Stimulated activated CD4-positive, alpha-beta T cell treated with anti-CD3 and anti-CD28 coated beads, Interleukin-2, amount 100 ng/mL, for 48 hours (primary cell): Measurements from ENCODE around the gene GARNL3.

ENCODE experiments used
- DNase-seq, 2 donors: peaks; one replicate each; pipeline ENCODE4 v3.0.0-alpha.2; 2020

The GARNL3 gene

DNA sequence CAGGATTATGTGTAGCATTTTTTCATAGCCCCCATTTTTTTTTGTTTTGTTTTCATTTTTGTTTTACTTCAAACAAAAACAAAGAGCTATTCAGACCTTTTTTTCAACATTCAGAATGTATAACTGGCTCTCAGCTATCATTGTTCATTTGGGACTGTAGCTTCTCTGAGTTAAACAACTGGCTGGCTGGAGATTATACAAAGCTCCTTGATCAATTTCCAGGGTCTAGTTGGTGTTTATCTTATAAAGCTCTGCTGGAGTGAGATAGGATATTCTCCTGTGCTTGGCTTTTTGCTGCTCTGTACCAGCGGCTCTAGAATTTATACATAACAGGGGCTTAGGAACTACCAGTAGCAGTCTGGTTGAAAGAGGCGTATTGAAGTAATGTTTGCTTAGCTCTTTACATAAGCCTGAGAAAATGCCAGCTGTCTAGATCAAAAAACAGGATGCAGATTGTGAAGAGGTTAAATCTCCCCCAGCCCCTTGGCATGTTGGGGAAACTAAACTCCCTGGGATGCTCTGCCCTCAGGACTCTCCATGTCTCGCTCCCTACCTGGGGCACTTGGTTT, 15.2 kb downstream of the GARNL3 start:
- no peak for DNase-seq

DNA sequence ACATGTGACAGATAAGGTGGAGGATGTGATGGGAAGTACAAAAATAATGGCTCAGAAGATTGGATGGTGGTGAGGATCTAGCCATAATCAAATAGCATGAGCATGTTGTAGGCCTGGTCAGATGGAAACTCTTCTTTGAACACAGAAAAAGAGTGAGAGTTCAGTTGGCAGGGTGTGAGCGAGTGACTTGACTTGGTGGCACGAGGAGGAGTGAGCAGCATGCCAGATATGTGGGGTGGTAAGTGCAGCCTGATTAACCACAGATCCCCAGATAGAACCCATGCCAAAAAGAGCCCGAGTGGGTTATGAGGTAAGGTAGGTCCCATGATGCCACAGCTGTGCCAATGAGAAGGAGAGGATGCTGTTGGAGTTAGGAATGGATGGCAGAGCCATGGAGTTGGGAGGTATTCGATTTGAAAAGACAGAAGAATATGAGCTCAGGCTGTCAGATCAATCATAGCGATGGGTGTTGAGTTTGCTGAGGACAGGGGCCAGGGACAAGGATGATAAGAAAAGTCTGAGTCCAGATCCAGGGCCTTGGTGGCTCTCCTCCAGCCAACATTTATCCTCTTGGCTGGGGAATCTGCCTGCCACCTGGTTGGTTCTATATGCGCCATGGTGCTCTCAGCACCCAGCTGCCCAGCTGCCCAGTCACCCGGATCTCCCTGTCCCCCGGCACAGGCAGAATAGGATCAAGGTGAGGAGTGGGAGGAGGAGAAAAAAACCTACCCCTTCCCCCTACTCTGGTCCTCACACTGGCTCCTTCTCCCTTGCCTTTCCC, 16.5 kb downstream of the GARNL3 start:
- no peak for DNase-seq

DNA sequence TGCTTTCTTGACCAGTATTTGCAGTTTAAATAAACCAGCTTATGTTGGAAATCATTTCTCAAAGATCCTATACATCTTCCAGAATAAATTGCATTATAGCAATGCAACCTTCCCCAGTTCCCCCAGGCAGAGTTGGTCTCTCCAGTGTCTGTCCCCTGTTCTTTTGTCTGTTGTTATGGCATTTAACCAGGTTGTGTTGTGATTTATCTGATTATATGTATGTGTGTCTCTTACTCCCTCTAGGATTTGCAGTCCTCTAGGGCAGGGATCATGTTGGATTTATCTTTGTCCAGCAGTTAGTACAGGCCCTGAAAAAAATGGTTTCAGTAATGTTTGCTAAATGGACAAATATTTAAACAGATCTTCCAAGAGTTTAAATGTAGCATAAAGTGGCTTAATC, 17.3 kb downstream of the GARNL3 start:
- no peak for DNase-seq

DNA sequence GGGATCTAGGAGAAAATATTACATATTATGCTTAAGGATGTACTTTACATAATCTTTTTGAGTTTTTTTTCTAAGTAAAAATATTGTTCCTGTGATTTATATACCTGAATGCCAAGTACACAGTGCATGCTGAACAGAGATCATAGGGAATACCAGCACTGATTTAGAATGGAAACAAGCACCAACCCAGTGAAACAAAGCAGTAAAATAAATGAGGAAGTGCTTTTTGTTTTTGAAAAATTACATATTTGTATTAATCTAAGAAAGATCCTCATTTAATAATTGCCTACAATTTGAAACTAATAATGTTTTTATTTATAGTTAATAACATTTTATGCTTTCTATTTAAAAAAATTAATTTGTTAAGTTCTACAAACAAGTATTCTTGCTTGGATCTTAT, 18.0 kb downstream of the GARNL3 start:
- DNase-seq: no peak

DNA sequence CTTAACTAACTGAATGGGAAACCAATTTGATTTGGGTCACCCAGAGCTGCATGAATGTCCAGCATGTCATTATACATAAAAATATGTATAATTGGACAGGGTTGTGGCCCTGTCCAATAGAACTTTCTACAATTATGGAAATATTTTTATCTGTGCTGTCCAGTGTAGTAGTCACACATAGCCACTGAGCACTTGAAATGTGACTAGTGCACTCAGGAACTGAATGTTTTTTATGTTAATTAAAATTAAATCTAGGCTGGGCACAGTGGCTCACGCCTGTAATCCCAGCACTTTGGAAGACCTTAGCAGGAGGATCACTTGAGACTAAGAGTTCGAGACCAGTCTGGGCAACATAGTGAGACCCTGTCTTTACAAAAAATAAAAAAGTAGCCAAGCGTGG, 18.6 kb downstream of the GARNL3 start:
- no peak for DNase-seq

DNA sequence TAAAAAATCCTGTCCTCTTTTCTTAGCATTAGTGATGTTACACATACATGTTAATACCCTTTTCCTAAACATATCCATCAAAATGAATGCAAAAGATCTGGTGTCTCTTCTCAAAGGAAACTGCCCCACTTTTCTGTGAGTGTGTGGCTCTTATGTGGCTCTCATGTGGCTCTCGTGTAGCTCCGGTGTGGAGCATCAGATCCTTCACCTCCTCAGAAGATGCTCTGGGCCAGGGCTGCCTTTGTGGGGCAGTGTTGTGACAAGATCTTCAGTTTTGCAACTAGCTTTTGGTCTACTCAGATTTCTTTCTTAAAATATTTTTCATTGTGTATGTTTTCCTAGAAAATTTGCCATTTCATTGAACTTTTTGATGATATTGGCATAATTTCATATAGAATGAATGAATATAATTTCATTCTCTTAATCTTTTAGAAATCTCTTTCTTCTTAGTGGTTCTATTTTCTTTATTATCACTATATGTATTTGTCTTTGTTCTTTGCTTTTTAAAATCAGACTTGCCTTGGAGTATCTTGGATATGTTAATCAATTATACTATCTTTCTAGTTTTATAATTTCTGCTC, 19.4 kb downstream of the GARNL3 start:
- DNase-seq: no peak

DNA sequence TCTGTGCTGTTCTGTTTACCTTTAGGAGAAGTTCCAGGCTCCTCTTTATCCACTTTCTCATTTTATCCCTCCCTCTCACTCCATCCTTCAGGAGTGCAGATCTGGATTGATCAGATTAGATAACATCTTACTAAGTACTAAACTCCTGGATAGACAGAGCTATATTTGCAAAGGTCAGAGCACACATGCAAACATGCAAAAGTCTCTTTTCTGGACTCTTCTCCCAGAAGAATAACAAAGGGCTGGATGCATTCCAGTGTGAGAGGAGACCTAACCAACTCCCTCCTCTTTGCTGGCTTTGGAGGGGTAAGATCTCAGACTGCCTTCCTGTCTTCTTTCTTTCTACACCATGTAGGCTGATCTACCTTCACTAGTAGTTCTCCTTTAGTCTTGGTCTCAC, 21.4 kb downstream of the GARNL3 start:
- DNase-seq: no peak

DNA sequence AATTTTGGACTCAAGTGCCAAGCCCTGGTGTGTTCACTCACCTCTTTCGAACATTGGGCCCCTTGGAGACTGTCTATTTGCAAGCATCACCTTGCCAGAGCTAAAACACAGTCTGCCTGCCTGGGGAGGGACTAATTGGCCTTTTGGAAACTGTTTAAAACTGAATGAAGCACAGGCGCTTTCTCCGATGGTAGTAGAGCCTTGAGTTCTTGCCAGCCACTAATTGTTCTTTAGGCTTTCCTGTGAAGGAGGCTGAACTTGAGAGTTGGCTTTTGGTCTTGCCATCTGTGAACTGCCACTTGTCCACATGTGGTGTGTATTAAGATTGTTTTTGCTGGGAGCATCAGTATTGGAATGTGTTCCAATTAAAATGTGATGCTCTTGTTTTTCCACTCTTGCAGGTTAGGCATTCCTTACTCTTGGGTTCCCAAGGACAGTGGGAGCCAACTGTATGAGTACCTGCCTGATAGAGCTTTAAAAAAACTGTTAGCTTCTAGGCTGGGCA, 26.0 kb downstream of the GARNL3 start:
- no peak for DNase-seq

DNA sequence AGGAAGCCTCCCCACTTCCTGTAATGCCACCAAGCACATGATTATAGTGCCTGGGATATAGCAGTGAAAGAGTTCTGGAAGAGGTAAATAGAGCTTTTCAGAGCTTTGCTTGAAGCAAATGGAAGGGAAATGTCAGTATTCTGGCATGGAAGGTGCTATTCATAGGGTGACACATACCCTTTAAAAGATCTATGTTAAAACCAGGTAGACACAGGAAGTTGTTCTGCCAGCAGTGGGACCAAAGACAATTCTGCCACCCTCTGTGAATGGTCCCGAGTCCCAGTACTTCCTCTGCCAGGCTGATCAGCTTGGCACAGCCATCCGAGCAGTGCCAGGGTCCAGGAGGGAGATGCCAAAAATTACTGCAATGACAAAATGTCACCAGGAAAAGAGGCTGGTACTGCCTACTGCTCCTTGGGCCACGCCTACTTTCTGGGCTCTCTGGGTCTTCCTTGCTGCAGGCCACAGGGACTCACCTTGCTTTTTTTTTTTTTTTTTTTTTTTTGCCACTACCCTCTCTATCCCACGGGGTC, 26.7 kb downstream of the GARNL3 start:
- no peak for DNase-seq

DNA sequence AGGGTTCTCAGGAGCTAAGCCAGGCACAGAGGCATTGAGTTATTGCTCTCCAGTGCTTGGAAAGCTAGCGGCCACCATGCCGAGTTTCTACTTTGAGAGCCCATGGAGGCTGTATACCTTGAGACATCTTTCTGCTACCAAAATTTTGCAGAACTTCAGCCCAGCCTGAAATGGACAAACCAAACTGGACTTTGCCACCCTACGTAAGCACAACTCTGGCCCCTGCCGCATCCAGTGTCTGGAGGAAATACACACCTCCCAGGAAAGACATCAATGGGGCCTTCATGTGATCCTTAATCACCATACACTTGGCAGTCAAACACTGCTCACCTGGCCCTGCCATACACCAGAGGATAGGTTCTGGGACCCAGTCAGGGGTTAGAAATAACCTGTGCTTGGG, 27.8 kb downstream of the GARNL3 start:
- no peak for DNase-seq

DNA sequence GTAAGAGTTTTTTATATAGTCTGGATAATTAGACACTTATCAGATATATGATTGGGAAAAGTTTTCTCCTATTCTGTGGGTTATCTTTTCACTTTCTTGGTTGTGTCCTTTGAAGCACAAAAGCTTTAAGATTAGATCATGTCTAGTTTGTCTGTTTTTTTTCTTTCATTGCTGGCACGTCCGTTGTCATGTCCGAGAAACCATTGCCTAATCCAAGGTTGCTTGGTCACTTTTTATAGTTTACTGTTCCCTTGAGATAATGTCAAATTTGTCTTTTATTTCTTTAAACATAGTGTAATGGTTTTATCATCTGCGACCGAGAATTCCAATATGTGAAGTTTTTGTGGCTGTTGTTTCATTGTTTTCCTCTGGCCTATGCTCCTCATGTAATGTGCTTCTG, 28.8 kb downstream of the GARNL3 start:
- no peak for DNase-seq

DNA sequence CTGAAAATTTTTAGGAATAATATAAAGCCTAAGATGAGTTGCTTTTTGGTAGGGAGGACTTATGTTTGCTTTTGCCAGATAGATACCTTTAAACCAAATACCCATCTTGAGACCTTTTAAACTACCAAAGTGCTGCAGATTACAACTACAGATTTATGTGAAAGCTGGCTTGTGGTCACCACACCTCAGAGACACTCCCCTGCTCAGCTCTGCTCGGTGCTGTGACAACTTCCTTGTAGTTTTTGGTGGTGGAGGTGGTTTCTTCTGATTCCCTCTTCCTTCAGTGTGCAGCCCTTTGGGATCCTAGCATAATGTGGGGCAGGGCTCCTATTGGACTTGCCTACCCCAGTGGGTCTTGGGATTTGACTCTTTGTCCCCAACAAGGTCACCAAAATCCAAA, 29.2 kb downstream of the GARNL3 start:
- DNase-seq: no peak

DNA sequence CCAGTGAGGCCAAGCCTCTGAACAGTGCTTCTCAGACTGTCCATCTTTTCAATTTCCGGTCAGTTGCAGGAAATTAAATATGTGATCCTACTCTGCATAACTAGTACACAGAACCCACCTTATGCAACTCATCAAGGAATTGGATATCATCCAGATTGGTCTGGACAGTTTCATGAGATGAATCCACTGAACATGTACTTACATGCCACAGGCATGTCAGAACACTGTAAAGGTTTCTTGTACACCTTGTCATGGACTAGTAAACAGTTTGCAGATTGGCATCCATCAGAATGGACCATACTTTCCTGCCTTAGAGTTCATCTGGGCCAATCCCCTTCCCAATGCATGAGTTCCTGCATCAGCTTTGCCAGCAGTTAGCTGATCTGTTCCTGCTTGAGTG, 30.4 kb downstream of the GARNL3 start:
- DNase-seq: no peak

DNA sequence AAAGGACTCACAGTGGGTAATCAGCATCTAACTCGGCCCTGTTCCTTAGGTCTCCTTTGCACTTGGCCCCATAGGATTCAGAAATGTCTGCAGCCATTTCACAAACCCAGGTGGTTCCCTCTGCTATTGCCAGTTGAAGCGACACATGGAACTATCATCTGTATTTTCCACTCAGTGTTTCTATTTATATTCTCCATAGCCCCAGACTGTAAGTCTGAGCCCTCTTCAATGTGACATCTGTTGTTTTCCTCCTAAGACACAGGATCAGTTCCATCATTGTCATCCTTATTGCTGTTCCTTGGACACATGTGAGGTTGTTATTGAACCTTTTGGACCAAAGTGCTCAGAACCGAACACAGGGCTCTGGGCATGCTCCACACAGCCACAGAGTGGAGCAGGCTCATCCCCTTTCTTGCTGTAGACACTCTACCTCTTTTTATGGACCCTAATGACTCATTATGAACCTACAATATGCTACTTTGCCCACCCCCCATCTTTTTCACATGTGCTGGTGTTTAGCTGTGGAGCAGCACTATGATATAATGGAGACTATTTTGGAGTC, 36.4 kb downstream of the GARNL3 start:
- DNase-seq: no peak

DNA sequence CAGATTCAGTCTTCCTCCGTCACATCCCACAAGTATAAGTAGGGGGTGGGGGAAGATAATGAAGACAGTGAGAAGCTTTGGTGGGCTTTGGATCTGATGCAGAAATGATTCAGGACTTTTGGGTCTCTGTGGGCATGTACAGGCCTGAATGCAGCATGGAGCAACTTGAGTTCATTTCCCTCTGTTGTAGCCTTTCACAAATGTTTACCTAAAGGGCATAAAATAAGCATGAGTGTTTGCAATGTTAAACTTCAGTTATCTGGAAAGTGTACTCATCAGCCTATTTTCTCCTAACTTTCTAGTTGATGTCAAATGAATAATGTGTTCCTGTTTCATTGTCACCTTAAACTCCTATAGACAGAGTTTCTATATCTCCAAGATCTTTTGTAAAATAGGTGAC, 39.3 kb downstream of the GARNL3 start:
- DNase-seq: no peak

DNA sequence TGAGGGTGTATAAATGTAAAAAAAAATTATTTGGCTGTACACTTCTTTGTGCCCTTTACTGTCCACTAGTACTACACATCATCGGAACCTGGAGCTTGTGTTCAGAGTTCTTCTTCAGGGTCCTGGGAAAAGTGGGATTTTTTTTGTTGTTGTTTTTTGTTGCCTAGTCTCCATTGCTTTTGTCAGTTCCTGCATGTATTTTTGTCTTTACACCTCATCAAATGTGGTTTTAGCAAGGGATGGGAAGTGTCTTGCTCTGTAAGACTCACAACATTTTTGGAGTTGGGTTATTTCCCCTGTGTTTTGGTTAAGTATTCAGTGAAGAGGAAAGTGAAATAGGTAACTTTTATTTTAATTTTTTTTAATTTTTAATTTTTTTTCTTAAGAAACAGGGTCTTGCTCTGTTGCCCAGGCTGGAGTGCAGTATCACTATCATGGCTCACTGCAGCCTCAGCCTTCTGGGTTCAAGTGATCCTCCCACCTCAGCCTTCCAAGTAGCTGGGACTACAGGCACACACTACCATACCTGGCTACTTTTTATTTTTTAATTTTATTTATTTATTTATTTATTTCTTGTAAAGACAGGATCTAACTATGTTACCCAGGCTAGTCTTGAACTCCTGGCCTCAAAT, 40.7 kb downstream of the GARNL3 start:
- no peak for DNase-seq

DNA sequence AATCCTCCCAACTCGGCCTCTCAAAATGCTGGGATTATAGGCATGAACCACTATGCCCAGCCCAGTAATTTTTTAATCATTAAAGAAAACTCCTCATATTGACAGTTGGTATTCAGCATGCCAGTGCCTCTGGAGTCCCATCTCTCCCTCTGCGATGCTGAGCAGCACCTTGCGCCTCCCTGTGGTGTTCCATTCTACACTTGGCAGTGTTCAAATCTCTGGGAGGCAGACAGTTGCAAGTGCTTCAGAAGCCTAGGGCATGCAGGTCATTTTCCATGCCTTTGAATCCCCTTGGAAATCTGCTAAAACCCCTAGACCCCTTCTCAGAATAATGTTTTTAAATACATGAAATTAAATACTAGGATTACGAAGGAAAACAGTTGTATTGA, 41.3 kb downstream of the GARNL3 start:
- DNase-seq: no peak

DNA sequence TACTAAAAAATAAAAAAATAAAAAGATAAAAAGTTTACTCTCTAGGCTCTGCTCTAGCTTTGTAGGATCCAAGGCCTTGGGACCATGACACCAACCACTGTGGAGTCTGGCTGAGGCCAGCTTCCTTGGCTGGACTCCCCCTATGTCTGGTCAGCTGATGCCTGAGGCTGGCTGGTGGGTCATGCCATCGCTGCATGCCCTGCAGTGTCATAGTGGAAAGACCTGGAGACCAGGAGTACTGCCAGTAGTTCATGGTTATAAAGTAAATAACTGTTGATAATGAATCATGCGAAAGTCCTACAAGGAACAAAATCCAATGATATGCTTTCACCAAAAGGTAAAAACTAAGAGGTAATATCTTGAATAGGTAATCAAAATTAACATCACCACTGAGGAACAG, 43.2 kb downstream of the GARNL3 start:
- no peak for DNase-seq

DNA sequence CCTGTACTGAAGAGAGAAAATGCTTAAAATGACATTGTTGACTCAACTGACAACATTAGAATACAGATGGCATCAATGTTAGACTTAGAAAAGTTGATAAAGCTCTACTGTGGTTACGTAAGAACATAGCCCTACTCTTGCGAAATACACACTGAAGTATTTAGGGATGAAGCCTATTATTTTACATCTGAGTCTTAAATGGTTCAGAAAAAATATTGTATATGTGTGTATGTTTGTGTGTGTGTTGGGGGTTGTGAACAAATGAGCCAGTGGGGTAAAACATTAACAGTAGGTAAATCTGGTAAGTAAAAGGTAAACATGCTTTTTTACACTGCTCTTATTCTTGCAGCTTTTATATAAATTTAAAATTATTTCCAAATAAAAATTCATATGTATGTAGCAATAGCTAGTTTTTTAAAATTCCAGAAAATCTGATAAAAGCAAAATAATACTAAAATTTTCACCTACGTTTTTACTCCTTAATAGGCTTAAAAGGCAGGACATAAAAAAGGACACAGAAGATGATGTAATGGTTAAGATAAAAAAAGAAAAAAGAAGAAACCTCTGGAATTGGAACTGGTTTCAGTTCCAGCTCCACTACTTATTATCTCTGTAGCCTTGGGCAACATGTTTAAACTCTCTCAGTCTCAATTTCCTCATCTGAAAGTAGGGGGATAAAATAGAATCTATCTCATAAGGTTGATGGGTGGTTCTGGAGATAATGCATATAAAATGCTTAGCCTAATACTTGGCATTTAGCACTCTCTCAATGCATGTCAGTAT, 44.3 kb downstream of the GARNL3 start:
- DNase-seq: no peak

DNA sequence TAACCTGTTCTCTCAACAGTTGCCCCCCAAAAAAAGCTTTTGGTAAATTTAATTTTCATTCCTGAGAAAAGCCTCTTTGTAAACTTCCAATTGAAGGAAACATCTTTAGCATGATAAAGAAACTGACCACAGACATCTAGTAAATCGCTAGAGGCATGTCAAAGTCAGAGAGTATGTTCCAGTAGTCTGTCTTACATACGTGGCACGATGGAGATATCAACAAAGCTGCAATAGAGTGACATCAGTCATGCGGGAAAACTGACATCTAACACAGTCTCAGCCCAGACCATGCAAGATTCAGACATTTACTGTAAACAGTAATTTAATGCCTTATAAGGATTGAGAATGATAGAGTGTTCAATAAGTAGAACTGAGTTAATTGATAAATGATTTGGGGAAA, 45.1 kb downstream of the GARNL3 start:
- DNase-seq: no peak

DNA sequence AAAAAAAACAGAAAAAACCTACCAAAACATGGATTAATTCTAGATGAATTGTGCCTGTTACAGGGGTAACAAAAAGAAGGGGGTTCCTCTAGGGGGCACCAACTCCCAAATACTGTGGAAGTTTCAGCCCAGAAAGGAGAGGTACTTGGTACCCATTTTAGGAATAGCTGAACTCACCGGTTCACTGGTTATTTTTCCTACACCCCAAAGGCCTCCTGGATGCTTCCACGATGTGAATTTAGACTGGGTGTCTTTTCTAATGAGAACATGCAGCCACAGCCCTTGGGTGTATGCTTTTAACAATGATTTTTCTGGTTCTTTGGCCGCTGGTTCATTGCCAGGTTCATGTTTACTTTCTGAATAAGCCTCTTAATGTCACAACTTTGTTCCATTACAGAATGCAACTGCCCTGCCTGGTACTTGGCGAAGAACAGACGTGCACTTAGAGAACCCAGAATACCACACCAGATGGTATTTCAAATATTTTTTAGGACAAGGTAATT, 46.7 kb downstream of the GARNL3 start:
- DNase-seq: peak; percentile 5 to 26

DNA sequence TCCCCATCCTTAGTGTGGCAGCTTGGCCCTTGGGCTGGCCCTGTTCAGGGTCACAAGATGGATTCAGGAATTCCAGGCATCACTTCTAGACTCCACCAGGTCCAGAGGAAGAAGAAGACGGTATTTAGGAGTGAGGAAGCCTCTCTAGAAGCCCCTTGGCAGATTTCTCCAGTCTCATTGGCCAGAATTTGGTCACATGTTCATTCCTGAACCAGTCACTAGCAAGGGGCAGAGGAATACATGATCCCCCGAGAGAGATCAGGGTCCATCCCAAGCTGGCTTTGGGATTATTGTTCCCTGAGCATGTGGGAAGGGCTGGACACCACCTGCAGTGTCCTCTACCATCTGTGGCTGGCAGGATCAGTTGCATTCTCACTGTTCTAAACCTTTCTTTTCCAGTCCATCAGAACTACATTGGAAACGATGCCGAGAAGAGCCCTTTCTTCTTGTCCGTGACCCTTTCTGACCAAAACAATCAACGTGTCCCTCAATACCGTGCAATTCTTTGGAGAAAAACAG, 48.5 kb downstream of the GARNL3 start:
- DNase-seq: no peak
